Measurements from ENCODE around the gene CBX8.

CBX8 gene

GRCh38 chr17:79819534-79820276 lies 22.8 kb upstream of the CBX8 start:
- TF ChIP-seq GATA3 (IDR thresholded peaks at IDR 0.05; ENCODE audit: low read depth, low read length): no peak
- no peak for TF ChIP-seq GATA2 (IDR thresholded peaks at IDR 0.05; ENCODE audit: low read depth, low read length)

- no peak for TF ChIP-seq GATA2 (IDR thresholded peaks at IDR 0.05; ENCODE audit: low read depth, low read length)
- TF ChIP-seq GATA3 (IDR thresholded peaks at IDR 0.05; ENCODE audit: low read depth, low read length): no peak
These were observed 22.2 kb upstream of the CBX8 start for GRCh38 chr17:79819085-79819484.

GRCh38 chr17:79818026-79818758 lies 21.3 kb upstream of the CBX8 start:
- TF ChIP-seq GATA3 (IDR thresholded peaks at IDR 0.05; ENCODE audit: low read depth, low read length): no peak
- TF ChIP-seq GATA2 (IDR thresholded peaks at IDR 0.05; ENCODE audit: low read depth, low read length): no peak

GRCh38 chr17:79815836-79816461 lies 19.1 kb upstream of the CBX8 start:
- TF ChIP-seq GATA3 (IDR thresholded peaks at IDR 0.05; ENCODE audit: low read depth, low read length) (no peak), GATA2 (IDR thresholded peaks at IDR 0.05; ENCODE audit: low read depth, low read length) (no peak)

- no peak for TF ChIP-seq GATA3 (IDR thresholded peaks at IDR 0.05; ENCODE audit: low read depth, low read length)
- no peak for TF ChIP-seq GATA2 (IDR thresholded peaks at IDR 0.05; ENCODE audit: low read depth, low read length)
These were observed 18.3 kb upstream of the CBX8 start for GRCh38 chr17:79814974-79815835.

GRCh38 chr17:79814127-79814973 lies 17.5 kb upstream of the CBX8 start:
- TF ChIP-seq GATA2 (IDR thresholded peaks at IDR 0.05; ENCODE audit: low read depth, low read length) (no peak), GATA3 (IDR thresholded peaks at IDR 0.05; ENCODE audit: low read depth, low read length) (no peak)

GRCh38 chr17:79813297-79814126 lies 16.6 kb upstream of the CBX8 start:
- no peak for TF ChIP-seq GATA3 (IDR thresholded peaks at IDR 0.05; ENCODE audit: low read depth, low read length)
- no peak for TF ChIP-seq GATA2 (IDR thresholded peaks at IDR 0.05; ENCODE audit: low read depth, low read length)

- TF ChIP-seq GATA2 (IDR thresholded peaks at IDR 0.05; ENCODE audit: low read depth, low read length) (no peak), GATA3 (IDR thresholded peaks at IDR 0.05; ENCODE audit: low read depth, low read length) (no peak)
These were observed 15.7 kb upstream of the CBX8 start for GRCh38 chr17:79812353-79813258.

- TF ChIP-seq GATA3 (IDR thresholded peaks at IDR 0.05; ENCODE audit: low read depth, low read length): no peak
- no peak for TF ChIP-seq GATA2 (IDR thresholded peaks at IDR 0.05; ENCODE audit: low read depth, low read length)
These were observed 15.0 kb upstream of the CBX8 start for GRCh38 chr17:79811868-79812352.

- no peak for TF ChIP-seq GATA3 (IDR thresholded peaks at IDR 0.05; ENCODE audit: low read depth, low read length)
These were observed 14.4 kb upstream of the CBX8 start for GRCh38 chr17:79811011-79811867.

All from SH-SY5Y (cell line).